ENCODE measurements around the gene SNX25.

DNA sequence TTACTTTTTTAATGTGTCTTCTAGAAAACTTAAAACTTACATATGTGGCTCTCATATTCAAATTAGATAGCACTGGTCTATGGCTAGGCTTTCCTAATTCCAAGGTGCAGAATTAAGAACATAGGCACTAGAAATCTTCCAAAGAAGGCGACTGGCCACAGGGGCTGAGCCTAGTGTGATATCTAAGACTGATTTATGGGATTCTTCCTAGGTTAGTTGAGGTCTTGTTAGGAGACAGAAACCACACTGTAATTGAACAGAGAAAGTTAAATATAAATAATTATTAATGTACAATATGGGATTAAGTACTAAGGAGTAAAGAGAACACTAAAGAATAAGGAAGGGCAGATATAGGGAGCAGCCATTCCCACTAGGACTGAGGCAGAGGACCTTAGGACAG, 48.3 kb downstream of the SNX25 start:
- TF ChIP-seq, protein P1, sequence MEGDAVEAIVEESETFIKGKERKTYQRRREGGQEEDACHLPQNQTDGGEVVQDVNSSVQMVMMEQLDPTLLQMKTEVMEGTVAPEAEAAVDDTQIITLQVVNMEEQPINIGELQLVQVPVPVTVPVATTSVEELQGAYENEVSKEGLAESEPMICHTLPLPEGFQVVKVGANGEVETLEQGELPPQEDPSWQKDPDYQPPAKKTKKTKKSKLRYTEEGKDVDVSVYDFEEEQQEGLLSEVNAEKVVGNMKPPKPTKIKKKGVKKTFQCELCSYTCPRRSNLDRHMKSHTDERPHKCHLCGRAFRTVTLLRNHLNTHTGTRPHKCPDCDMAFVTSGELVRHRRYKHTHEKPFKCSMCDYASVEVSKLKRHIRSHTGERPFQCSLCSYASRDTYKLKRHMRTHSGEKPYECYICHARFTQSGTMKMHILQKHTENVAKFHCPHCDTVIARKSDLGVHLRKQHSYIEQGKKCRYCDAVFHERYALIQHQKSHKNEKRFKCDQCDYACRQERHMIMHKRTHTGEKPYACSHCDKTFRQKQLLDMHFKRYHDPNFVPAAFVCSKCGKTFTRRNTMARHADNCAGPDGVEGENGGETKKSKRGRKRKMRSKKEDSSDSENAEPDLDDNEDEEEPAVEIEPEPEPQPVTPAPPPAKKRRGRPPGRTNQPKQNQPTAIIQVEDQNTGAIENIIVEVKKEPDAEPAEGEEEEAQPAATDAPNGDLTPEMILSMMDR (IDR thresholded peaks at IDR 0.05; ENCODE audit: low read length), result no peak
- no peak for TF ChIP-seq EZH2 (IDR thresholded peaks at IDR 0.05; ENCODE audit: borderline replicate concordance, low read length)
